ENCODE measurements around the gene SH3TC1.

Gene SH3TC1

GRCh38 chr4:8267077-8267476, 68.0 kb downstream of the SH3TC1 start:
- peak; percentile 21 for DNase-seq

DNA sequence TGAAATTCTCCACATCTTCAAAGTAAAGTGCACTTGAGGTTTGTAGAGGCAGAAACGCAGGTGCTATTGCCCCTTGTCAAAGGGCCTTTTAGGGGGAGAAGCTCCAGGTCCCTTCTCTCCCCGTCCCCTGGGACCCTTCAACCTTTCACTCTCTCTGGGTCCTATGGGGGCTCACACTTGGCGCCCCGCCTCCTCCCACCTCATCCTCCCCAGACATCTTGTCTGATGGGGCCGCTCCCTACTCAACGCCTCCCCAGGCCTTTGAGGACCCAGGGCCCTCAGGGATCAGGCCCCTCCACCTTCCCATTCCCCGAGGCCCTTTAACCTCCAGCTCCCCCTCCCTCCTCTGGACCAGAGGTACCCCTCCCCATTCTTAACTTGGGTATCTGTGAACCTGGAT, 69.1 kb downstream of the SH3TC1 start:
- DNase-seq: no peak

DNA sequence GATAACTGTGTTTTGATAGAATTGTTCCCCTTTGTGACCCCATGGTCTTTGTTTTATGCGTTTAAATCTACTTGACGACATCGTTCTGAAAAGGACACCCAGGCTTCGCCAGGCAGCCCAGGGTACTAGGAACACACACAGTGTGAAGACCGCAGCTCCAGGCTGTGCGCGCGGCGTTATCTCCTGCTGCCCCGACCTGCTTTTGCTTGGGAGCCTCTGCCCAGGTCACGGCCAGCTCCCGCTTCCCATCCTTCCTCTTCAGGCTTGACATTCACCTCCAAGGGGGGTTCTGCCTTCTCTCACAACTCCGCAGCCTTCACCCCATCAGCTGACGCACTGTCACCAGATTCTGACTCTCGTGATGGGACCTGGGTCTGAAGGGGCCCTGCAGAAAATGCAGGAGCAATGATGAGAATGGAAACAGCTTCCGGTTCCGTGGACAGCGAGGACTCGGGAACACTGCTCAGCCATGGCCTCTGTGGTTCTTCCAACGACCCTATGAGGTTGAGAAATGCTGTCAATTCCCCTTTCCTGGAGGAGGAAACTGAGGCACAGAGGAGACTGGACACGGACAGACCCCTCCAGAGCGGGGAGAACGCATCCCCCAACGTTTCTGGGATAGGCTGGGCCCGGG, 69.9 kb downstream of the SH3TC1 start:
- no peak for DNase-seq

- no peak for DNase-seq
Measured at GRCh38 chr4:8269535-8270417, 70.7 kb downstream of the SH3TC1 start, which contains the start of gene HTRA3. HTRA3 (plus strand) TSS chr4:8269754; CDS start chr4:8269969, 215 bp downstream.

DNA sequence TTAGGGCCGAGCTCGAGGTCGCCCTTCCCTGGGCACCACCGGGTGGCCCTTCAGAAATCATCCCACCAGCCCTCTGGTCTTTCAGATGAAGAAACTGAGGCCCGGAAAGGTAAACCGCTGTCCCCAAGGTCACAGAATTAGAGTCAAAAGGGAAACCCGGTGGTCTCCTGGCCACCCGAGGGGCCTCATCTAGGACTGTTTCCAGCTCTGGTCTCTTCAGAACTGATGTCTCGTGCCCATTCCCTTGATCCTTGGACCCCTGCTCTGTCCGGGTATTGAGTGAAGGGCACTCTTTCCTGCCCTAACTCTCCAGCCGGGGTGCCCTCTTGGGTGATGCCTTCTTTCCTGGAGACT, 71.3 kb downstream of the SH3TC1 start:
- DNase-seq: no peak

DNA sequence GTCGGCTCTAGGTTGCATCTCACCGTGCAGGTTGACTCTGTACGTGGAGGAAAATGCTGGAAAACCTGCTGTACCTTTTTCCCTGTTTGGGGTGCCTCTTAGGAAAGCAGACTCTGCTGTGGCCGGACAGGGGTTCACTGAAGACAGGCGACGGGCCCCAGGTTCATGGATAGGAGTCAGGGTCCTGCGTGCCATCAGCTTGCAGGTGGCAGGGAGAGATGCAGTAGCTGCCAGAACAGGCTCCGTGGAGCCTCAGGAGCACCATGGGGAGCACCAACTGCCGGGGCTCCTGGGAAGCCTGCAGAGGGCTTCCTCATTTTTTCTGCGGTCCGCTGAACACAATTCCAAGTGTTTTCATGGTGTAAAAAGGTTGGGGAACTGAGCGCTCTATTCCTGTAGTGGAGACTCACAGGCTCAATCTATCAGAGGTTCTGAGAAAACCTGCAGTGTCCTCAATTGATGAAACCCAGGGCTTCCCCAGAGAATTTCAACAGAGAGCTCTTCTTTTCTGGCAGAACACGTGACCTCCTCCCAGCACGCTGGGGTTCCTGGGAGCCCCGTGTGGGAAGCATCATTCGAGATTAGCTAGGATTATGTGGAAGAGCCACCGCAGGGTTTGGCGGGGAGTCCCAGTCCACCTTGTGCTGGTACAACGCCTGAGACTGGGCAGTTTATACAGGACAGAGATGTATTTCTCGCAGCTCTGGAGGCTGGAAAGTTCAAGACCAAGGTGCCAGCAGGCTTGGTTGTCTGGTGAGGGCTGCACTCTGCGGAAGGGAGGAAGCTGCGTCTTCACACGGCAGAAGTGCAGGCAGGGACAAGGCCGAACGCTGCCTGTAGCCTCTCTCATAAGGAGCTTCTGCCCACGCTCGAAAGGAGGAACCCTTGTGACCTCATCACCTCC, 72.1 kb downstream of the SH3TC1 start:
- no peak for DNase-seq

GRCh38 chr4:8271821-8272220, 72.7 kb downstream of the SH3TC1 start:
- no peak for DNase-seq

DNA sequence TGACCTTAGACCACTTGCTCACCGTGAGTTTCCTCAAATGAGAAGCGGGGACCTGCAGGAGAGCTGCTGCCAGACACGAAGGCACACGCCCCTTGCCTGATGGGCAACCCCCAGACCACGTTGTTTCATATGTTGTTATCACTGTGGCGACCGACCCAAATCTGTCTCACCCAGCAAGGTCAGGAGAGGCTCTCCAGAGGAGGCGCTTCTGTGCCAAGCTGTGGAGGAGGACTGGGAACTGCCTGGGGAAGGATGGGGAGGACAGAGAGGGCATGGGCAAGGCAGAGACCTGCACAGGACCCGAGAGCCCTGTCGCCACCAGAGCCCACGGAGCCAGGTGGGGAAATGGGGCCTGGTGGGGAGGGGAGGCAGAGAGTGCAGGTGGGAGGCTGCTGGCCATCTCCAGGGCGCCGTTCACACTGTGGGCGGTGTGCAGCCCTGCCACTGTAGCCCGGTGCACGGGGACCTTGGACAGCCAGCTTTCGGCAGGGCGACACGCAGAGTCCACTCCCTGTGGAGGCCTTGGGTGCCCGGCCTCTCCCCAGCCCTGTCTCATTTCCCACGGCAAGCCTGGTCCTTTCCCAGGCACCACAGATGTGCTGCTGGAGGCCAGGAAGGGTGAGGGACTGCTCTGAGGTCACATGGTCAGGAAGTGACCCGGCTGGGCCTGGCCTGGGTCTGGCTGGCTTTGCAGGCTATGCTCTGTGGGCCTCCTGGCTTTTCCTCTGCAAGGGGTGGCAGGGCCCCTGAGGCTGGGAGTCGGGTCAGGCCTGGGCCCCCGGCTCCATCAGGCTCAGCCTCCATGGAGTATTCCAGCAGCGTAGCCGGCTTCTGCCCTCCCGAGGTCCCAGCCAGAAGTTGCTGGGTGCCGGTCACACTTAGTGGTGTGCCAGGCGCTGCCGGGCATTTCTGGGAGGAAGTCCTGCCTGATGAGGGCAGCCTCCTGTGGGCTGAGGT, 73.7 kb downstream of the SH3TC1 start:
- DNase-seq: no peak

- no peak for DNase-seq
Measured at GRCh38 chr4:8273450-8273849, 74.4 kb downstream of the SH3TC1 start.

GRCh38 chr4:8274066-8274652, 75.1 kb downstream of the SH3TC1 start:
- DNase-seq: no peak

DNA sequence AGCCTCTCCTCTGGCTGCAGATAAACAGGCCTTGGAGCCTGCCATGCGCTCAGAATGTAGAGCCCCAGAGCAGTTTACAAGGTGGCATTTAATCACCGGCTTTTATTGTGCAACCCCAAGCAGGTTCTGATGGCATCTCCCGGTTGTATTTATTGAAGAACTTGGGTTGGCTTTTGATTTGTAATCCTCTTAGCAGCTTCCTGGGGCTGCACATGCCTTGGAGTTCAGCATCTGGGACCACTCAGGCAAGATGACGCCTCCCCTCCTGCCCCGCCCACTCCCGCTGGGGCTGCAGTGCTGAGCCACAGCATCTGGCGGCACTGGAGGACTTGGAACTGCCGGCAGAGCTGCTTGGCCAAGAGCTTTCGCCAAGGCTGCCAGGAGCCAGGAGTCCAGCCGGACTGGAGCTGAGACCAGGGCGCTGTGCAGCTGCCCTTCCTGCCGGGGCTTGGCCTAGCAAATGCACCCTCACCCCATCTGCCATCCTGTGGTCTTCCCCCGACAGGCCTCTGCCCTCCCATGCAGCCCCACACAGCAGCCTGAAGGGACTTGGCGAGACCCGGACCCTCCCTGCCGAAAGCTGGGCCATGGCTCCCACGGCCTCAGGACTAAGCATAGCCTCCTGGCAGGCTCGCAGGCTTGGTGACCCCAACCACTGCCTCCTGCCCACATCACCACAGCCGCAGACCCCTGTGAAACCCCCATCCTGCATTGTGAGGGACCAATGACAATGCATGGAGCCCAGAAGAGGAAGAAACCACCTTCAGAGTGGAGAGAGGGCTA, 75.9 kb downstream of the SH3TC1 start:
- peak; percentile 62 for DNase-seq

DNA sequence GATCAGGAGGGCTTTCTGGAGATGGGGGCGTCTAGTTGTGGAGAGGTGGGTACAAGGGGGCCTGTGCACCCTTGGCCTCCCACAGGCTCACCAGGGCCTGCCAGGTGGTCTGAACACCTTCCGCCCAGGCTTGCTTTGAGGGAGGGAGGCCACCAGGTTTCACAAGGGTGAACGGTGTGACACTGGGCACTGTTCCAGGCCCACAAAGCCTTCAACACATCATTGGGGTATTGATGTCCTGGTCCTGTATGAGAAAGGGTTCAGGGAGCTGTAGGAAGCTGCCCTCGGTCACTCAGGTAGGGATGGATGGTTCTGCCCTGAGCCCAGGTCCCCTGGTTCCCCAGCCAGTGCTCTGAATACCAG, 76.4 kb downstream of the SH3TC1 start:
- no peak for DNase-seq

DNA sequence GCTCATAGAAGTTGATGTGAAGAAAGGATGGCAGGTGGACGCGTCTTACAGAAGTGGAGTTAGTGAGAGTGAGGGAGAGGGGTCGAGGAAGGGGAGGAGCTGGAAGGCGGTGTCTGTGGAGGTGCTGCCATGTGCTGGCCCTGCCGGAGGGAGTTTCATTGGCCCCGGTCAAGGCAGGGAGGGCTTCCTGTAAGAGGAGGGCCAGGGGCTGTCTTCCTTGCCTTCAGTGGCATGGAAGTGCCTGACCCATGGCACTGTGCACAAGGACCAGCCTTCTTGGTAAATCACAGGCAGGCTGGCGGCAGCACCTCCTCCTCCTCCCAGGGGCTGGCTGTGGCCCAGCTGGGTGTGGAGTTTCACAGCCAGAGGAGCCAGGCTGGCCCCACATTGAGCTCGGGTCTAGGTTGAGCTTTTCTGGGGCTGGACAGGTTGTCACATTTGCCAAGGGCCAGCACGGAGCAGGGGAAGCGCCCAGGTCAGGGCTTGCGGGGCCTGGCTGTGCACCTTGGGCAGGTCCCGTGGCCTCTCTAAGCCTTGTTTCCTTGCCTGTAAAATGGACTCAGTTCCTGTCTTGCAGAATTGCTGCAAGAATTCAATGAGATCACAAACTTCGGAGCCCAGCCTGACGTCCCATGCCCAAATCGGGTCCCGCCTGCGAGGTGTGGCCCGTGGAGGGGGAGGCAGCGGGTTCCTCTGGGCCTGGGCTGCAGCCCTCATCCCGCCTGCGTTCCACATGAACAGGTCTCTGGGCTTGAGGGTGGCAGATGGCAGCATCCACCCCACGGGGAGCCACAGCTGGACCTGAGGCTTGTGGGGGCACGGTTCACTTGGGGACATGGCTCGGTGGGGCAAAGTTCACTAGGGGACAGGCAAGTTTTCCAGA, 77.5 kb downstream of the SH3TC1 start:
- DNase-seq: no peak

DNA sequence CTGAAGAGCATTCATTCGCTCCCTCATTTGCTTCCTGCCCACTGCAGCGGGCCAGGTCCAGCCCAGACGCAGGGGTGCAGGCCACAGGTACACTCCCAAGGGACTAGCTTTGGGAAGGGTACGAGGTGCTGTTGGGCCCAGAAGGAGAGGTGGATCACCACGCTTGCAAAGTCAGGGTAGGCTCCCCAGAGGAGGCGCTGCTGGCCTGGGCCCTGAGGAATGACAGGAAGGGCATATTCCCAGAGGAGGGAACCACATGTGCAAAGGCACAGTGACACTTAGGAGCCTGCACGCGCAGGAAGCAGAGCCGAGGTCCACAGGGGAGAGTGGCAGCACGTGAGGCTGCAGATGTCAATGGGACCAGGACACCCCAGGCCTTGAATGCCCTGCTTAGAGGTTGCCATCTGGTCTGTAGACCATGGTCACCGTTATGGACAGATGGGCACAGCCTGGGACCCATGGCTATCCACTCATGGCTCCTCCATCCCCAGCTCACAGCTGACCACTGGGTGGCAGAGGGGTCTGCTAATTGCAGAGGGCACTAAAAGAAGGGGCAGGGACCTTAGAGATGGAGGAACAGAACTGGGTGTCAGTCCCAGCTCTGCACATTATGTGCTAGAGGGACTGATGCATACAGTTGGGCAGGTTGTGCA, 78.4 kb downstream of the SH3TC1 start:
- DNase-seq: no peak

DNA sequence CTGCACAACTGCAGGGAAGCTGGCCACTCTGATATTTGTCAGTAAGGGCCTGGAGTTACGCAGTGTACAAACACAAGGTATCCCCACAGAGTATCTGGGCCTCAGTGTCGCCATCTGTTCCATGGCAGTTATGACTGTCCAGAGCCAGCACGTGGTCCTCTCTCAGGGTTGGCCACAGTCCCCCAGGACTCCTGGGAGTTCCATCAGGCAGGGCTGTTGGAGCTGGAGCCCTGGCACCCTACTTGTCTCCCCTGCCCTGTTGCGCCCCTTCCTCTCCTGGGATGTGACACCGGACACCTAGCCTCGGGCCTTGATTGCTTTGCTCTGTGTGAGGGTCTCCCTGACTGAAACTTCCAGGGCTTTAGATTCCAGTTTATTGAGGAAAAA, 78.9 kb downstream of the SH3TC1 start:
- DNase-seq: no peak

- no peak for DNase-seq
Measured at GRCh38 chr4:8278421-8279287, 79.6 kb downstream of the SH3TC1 start.

GRCh38 chr4:8279321-8280157, 80.4 kb downstream of the SH3TC1 start:
- DNase-seq: no peak

All from NCI-H1092 (cell line).